K562 (cell line): ENCODE measurements around the gene GSG1. TPM values are rescaled to one million over a fixed set of nuclear protein-coding genes. Genes with fewer than 3 reads are reported as not detected.

Source experiments
- ATAC-seq: fragments of 200-7000 bp; cut with Tn5 transposase; 3 replicates; pipeline ENCODE4 v1.9.1; 2020; ENCODE audit warnings: moderate library complexity
- BruUV-seq: library from RNA; stranded (reverse); fragments of 400-500 nt; replicated peaks from 2 replicates; lab custom pipeline; 2021; lab: Mats Ljungman, UMichigan
- CTCF ChIA-PET: fragments of 300-600 bp; formaldehyde crosslinking; extraction: SDS; loops from one replicate; lab custom pipeline; 2021; ENCODE audit warnings: low intra/inter-chr PET ratio; lab: Yijun Ruan, JAX
- POLR2A ChIA-PET: fragments of 300-600, 350-650 bp; sonication (Branson Sonifier 250); formaldehyde crosslinking; extraction: SDS; loops from one replicate; lab custom pipeline; 2021; ENCODE audit warnings: antibody characterized with exemption, inconsistent platforms; lab: Yijun Ruan, JAX
- DNase-seq, 4 experiments: peaks; one replicate each; pipeline versions ENCODE4 v3.0.0 to v3.0.0-alpha.2; 2011 to 2018; ENCODE audit warnings: low spot score in 3 of 4, mixed read lengths in 3 of 4; ENCODE audit errors: extremely low read depth in 1 of 4
- FAIRE-seq: peaks from 2 replicates; lab custom pipeline; 2011; peaks lifted over from hg19 to GRCh38; lab: Jason Lieb, UNC
- H2AFZ ChIP-seq: 2 replicates; pipeline ENCODE4 v1.6.0; 2011; ENCODE audit warnings: low read depth, low read length, control low read depth, inconsistent platforms
- H3K27ac ChIP-seq: fragments of 200-600 bp; 3 replicates; pipeline ENCODE4 v1.8.0; 2011; ENCODE audit warnings: low read depth, mild to moderate bottlenecking, control low read depth, inconsistent platforms, low read length, moderate library complexity, mixed read lengths; ENCODE audit errors: extremely low read depth
- H3K27me3 ChIP-seq, 2 experiments: fragments of 300-600 bp in 1 of 2; 2 replicates in 1 of 2; 3 replicates in 1 of 2; pipeline versions ENCODE4 v1.6.0 to v1.8.0; 2011; ENCODE audit warnings: inconsistent platforms in 2 of 2, low read length in 2 of 2, mild to moderate bottlenecking in 1 of 2, mixed read lengths in 1 of 2, moderate library complexity in 1 of 2; ENCODE audit not compliant: control insufficient read depth in 2 of 2, insufficient read depth in 2 of 2
- H3K36me3 ChIP-seq: fragments of 300-600 bp; 3 replicates; pipeline ENCODE4 v1.8.0; 2011; ENCODE audit warnings: mild to moderate bottlenecking, low read length, inconsistent platforms; ENCODE audit not compliant: control insufficient read depth, insufficient read depth
- H3K4me1 ChIP-seq, 2 experiments: fragments of 200-600 bp in 1 of 2; replicated peaks in 1 of 2; 2 replicates in 1 of 2; 3 replicates in 1 of 2; pipeline versions ENCODE4 v1.5.1 to v1.8.0; 2011; ENCODE audit warnings: inconsistent platforms in 2 of 2, low read length in 2 of 2, mild to moderate bottlenecking in 1 of 2, mixed read lengths in 1 of 2, moderate library complexity in 1 of 2; ENCODE audit not compliant: control insufficient read depth in 2 of 2, insufficient read depth in 2 of 2
- H3K4me2 ChIP-seq: 2 replicates; pipeline ENCODE4 v1.6.1; 2011; ENCODE audit warnings: low read length, control low read depth, inconsistent platforms, mixed read lengths; ENCODE audit not compliant: insufficient read depth
- H3K4me3 ChIP-seq: fragments of 200-600 bp; sonication (generic), shearing (Covaris generic); 2 replicates; pipeline ENCODE4 v1.5.1; 2016; ENCODE audit warnings: control low read depth, inconsistent platforms
- H3K79me2 ChIP-seq: fragments of 200-600 bp; 3 replicates; pipeline ENCODE4 v1.8.0; 2011; ENCODE audit warnings: low read length, inconsistent platforms; ENCODE audit not compliant: control insufficient read depth, insufficient read depth
- H3K9ac ChIP-seq, 2 experiments: 2 replicates each; pipeline versions ENCODE4 v1.6.0 to v1.6.1; 2011; ENCODE audit warnings: low read depth in 2 of 2, low read length in 2 of 2, control low read depth in 1 of 2, inconsistent platforms in 1 of 2, mild to moderate bottlenecking in 1 of 2, mixed read lengths in 1 of 2; ENCODE audit not compliant: insufficient read depth in 1 of 2
- H3K9me1 ChIP-seq: one replicate; pipeline ENCODE4 v1.6.0; 2011; ENCODE audit warnings: inconsistent platforms, mild to moderate bottlenecking, low read length, moderate library complexity; ENCODE audit not compliant: control insufficient read depth, insufficient read depth
- H3K9me3 ChIP-seq: replicated peaks from 2 replicates; pipeline ENCODE4 v1.5.1; 2011; ENCODE audit warnings: low read depth, low read length, inconsistent platforms; ENCODE audit not compliant: control insufficient read depth, insufficient read depth
- H4K20me1 ChIP-seq: replicated peaks from 2 replicates; pipeline ENCODE4 v1.6.1; 2011; ENCODE audit warnings: low read length, inconsistent platforms, mixed read lengths; ENCODE audit not compliant: control insufficient read depth, insufficient read depth
- ARID1B ChIP-seq: fragments of 450-650 bp; IDR thresholded peaks from 2 replicates; pipeline ENCODE4 v1.6.1; 2016; ENCODE audit warnings: antibody characterized with exemption, mild to moderate bottlenecking, inconsistent platforms
- FUS ChIP-seq: fragments of 200-400 bp; formaldehyde crosslinking; optimal IDR thresholded peaks from 2 replicates; pipeline ENCODE3; 2017; ENCODE audit warnings: low read depth, low read length
- GATAD2A ChIP-seq: fragments of 450-650 bp; IDR thresholded peaks from 2 replicates; pipeline ENCODE4 v1.6.1; 2017
- HDAC8 ChIP-seq: fragments of 450-650 bp; IDR thresholded peaks from 2 replicates; pipeline ENCODE4 v1.6.1; 2016; ENCODE audit warnings: mild to moderate bottlenecking, missing genetic modification characterization, moderate library complexity, missing compliant biosample characterization
- HOXB6 ChIP-seq: fragments of 250-450 bp; sonication (Bioruptor Pico); IDR thresholded peaks from 2 replicates; pipeline ENCODE4 v1.5.1; 2022; ENCODE audit warnings: mild to moderate bottlenecking, borderline replicate concordance
- ILK ChIP-seq: fragments of 450-650 bp; IDR thresholded peaks from 2 replicates; pipeline ENCODE4 v1.6.1; 2016; ENCODE audit warnings: missing genetic modification characterization, low read depth, mild to moderate bottlenecking, missing compliant biosample characterization, moderate library complexity, borderline replicate concordance
- KLF6 ChIP-seq: fragments of 250-450 bp; sonication (Bioruptor Pico); IDR thresholded peaks from 2 replicates; pipeline ENCODE4 v1.4.0; 2020; ENCODE audit warnings: mild to moderate bottlenecking, moderate library complexity, borderline replicate concordance
- RFX1 ChIP-seq: fragments of 450-650 bp; IDR thresholded peaks from 2 replicates; pipeline ENCODE4 v1.6.1; 2016; ENCODE audit warnings: mild to moderate bottlenecking, moderate library complexity
- ZNF445 ChIP-seq: fragments of 250-450 bp; sonication (Bioruptor Pico); IDR thresholded peaks from 2 replicates; pipeline ENCODE4 v1.4.0; 2020; ENCODE audit warnings: low read depth, mild to moderate bottlenecking, moderate library complexity
- WGBS: fragments of 100-300 bp; shearing (Covaris generic); methylation state at CpG from one replicate; pipeline ENCODE4 v1.1.6; 2016; ENCODE audit warnings: low coverage, mixed read lengths; ENCODE audit not compliant: insufficient coverage; ENCODE audit errors: missing lambda C conversion rate; 5-methylcytosine and 5-hydroxymethylcytosine counted together
- in situ Hi-C: fragments of 300-500 bp; cut with MboI; formaldehyde crosslinking; loops from 4 replicates; pipeline ENCODE4 v1.15.0; 2018; ENCODE audit warnings: inconsistent platforms, mixed read lengths
- intact Hi-C: fragments of 100-400 bp; cut with micrococcal nuclease; formaldehyde crosslinking; loops from 2 replicates; pipeline ENCODE4 v1.14.2; 2022
- polyA plus RNA-seq, 8 experiments: library from polyadenylated mRNA; depleted of rRNA in 4 of 8; stranded (reverse) in 5 of 8; unstranded in 3 of 8; fragments of >200 nt; fragmentation: Nextera tagmentation in 2 of 8; fragmentation: Illumina TruSeq in 1 of 8; extraction: Ambion mirVana in 2 of 8; extraction: Trizol in 1 of 8; gene quantifications; 2 replicates each; pipeline versions ENCODE4 v1.2.1 to v1.2.3, GENCODE V29; 2011 to 2014; ENCODE audit warnings: inconsistent platforms in 1 of 8, missing spikeins in 1 of 8
- total RNA-seq, 7 experiments: library from RNA; depleted of rRNA in 6 of 7; stranded (reverse); fragments of >200 nt in 6 of 7; fragmentation: Illumina TruSeq in 2 of 7; extraction: Trizol in 2 of 7; gene quantifications; 2 replicates each; pipeline versions ENCODE4 v1.2.1 to v1.2.3, GENCODE V29; 2011 to 2021; ENCODE audit warnings: low replicate concordance in 1 of 7
- TF ChIP-seq, protein P1 (sequence below): fragments of 450-650 bp; IDR thresholded peaks from 2 replicates; pipeline ENCODE4 v1.6.1; 2016; ENCODE audit warnings: mild to moderate bottlenecking, moderate library complexity
- TF ChIP-seq, protein P2 (sequence below), 2 experiments: fragments of 200-800 bp in 1 of 2; sonication (Bioruptor generic) in 1 of 2; sonication (generic) in 1 of 2; formaldehyde crosslinking in 1 of 2; IDR thresholded peaks in 1 of 2; conservative IDR thresholded peaks in 1 of 2; 2 replicates each; pipeline versions ENCODE4 v1.5.0 to v1.6.1; 2016 to 2020; ENCODE audit warnings: missing compliant biosample characterization in 1 of 2, missing genetic modification characterization in 1 of 2, missing genetic modification reagents in 1 of 2

The GSG1 gene
- total and polyA plus RNA-seq, 9 of the 15 experiments (the other 6 are each of a cell fraction or from before 2014, with no cell fraction given) = not detected

DNA sequence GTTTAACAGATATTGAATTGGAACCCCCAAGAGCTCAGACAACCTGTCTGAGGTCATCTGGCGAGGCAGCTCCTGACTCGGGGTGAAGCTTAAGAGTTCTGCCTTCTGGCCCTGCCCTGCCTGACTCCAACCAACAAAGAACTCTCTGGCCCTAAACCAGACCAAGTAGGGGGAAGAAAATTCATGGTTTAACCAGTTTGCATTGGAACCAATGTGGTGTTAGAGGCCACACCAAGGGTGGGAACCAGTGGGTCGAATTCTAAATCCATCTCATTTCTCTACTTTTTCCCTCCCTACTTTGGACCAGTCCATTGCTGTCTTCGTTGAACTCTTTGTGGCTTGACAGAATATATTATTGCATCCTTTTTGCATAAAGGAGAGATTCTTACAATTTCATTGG lies 30.4 kb upstream of the GSG1 start:
- H4K20me1 ChIP-seq = no peaks in the 10 kb centered on the region
- DNase-seq = no peak
- H3K27me3 ChIP-seq = peaks cover 0 to 5% of the 10 kb centered on the region in 2 experiments; a peak in 2 of 5 replicates
- no peak overlapping the region for H2AFZ ChIP-seq
- no peaks in the 10 kb centered on the region for H3K4me1 ChIP-seq
- H3K36me3 ChIP-seq = no peaks in the 10 kb centered on the region
- CTCF ChIA-PET = no interaction called here
- no TSS peak for BruUV-seq
- H3K9ac ChIP-seq = no peak overlapping the region
- 0% methylated on average over 3 of the region's 4 CpGs for WGBS
- intact Hi-C loops (no loop called here), in situ Hi-C loops (no loop called here)
- H3K9me3 ChIP-seq = no peaks in the 10 kb centered on the region
- ATAC-seq = no peak
- H3K4me3 ChIP-seq = no peak overlapping the region
- H3K27ac ChIP-seq = no peak overlapping the region
- no peaks in the 10 kb centered on the region for H3K79me2 ChIP-seq
- no peak overlapping the region for H3K4me2 ChIP-seq
- no peaks in the 10 kb centered on the region for H3K9me1 ChIP-seq
- no peak for FAIRE-seq
- POLR2A ChIA-PET = no interaction called here
- TF ChIP-seq ZNF445 (CRISPR knock-in tag) (no peak), FUS (no peak), ILK (tag) (no peak), RFX1 (no peak), ARID1B (no peak), KLF6 (CRISPR knock-in tag) (no peak), HOXB6 (CRISPR knock-in tag) (no peak), GATAD2A (no peak), HDAC8 (tag) (no peak)
- TF ChIP-seq, protein P1, sequence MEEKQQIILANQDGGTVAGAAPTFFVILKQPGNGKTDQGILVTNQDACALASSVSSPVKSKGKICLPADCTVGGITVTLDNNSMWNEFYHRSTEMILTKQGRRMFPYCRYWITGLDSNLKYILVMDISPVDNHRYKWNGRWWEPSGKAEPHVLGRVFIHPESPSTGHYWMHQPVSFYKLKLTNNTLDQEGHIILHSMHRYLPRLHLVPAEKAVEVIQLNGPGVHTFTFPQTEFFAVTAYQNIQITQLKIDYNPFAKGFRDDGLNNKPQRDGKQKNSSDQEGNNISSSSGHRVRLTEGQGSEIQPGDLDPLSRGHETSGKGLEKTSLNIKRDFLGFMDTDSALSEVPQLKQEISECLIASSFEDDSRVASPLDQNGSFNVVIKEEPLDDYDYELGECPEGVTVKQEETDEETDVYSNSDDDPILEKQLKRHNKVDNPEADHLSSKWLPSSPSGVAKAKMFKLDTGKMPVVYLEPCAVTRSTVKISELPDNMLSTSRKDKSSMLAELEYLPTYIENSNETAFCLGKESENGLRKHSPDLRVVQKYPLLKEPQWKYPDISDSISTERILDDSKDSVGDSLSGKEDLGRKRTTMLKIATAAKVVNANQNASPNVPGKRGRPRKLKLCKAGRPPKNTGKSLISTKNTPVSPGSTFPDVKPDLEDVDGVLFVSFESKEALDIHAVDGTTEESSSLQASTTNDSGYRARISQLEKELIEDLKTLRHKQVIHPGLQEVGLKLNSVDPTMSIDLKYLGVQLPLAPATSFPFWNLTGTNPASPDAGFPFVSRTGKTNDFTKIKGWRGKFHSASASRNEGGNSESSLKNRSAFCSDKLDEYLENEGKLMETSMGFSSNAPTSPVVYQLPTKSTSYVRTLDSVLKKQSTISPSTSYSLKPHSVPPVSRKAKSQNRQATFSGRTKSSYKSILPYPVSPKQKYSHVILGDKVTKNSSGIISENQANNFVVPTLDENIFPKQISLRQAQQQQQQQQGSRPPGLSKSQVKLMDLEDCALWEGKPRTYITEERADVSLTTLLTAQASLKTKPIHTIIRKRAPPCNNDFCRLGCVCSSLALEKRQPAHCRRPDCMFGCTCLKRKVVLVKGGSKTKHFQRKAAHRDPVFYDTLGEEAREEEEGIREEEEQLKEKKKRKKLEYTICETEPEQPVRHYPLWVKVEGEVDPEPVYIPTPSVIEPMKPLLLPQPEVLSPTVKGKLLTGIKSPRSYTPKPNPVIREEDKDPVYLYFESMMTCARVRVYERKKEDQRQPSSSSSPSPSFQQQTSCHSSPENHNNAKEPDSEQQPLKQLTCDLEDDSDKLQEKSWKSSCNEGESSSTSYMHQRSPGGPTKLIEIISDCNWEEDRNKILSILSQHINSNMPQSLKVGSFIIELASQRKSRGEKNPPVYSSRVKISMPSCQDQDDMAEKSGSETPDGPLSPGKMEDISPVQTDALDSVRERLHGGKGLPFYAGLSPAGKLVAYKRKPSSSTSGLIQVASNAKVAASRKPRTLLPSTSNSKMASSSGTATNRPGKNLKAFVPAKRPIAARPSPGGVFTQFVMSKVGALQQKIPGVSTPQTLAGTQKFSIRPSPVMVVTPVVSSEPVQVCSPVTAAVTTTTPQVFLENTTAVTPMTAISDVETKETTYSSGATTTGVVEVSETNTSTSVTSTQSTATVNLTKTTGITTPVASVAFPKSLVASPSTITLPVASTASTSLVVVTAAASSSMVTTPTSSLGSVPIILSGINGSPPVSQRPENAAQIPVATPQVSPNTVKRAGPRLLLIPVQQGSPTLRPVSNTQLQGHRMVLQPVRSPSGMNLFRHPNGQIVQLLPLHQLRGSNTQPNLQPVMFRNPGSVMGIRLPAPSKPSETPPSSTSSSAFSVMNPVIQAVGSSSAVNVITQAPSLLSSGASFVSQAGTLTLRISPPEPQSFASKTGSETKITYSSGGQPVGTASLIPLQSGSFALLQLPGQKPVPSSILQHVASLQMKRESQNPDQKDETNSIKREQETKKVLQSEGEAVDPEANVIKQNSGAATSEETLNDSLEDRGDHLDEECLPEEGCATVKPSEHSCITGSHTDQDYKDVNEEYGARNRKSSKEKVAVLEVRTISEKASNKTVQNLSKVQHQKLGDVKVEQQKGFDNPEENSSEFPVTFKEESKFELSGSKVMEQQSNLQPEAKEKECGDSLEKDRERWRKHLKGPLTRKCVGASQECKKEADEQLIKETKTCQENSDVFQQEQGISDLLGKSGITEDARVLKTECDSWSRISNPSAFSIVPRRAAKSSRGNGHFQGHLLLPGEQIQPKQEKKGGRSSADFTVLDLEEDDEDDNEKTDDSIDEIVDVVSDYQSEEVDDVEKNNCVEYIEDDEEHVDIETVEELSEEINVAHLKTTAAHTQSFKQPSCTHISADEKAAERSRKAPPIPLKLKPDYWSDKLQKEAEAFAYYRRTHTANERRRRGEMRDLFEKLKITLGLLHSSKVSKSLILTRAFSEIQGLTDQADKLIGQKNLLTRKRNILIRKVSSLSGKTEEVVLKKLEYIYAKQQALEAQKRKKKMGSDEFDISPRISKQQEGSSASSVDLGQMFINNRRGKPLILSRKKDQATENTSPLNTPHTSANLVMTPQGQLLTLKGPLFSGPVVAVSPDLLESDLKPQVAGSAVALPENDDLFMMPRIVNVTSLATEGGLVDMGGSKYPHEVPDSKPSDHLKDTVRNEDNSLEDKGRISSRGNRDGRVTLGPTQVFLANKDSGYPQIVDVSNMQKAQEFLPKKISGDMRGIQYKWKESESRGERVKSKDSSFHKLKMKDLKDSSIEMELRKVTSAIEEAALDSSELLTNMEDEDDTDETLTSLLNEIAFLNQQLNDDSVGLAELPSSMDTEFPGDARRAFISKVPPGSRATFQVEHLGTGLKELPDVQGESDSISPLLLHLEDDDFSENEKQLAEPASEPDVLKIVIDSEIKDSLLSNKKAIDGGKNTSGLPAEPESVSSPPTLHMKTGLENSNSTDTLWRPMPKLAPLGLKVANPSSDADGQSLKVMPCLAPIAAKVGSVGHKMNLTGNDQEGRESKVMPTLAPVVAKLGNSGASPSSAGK = no peak
- TF ChIP-seq, protein P2, sequence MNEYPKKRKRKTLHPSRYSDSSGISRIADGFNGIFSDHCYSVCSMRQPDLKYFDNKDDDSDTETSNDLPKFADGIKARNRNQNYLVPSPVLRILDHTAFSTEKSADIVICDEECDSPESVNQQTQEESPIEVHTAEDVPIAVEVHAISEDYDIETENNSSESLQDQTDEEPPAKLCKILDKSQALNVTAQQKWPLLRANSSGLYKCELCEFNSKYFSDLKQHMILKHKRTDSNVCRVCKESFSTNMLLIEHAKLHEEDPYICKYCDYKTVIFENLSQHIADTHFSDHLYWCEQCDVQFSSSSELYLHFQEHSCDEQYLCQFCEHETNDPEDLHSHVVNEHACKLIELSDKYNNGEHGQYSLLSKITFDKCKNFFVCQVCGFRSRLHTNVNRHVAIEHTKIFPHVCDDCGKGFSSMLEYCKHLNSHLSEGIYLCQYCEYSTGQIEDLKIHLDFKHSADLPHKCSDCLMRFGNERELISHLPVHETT (CRISPR knock-in tag; conservative IDR thresholded peaks at IDR 0.05 in 1 of 2, IDR thresholded peaks at IDR 0.05 in 1 of 2) = no peak
